ENCODE data around the gene SUPT4H1.

SUPT4H1 gene

DNA sequence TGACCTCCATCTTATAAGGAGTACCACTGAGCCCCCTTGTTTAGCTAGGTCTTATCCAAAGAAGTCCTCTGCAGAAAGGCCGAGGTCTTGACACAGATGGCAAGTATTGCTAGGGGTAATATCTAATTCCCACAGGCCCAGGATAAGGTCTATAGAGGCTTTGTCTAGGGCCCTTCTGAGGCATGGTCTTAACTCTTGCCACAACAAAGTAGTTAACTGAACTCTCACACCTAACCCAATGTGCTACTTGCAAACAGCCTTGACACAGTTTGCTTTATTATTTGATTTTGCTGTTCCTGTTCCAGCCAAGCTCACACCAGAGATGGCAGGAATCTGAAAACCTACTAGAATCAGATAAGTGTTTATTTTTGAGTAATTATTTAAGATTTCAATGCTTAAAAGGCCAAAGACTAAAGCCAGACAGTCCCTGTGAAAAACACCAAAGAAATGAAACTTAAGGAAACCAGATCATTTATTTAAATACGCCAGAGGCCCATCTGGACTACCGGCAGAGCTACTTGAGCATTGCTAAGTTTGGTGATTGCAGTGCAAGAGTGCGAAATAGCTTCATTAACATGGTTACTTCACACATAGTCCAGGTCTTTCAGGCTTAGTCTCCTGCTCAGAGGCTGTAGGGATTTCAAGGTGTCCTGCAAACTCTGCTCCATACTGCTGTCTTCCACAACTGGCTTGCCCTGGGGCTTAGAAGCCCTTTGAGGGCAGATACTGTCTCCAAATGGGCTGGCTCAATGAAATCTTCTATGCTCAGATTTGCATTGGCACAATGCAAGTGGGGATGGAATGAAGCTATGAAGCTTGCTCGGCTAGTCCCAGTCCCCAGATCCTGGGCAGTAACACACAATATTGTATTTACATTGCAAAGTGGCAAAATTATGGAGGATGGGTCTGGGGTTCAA lies 28.5 kb upstream of the SUPT4H1 start:
- DNase-seq = no peak

DNA sequence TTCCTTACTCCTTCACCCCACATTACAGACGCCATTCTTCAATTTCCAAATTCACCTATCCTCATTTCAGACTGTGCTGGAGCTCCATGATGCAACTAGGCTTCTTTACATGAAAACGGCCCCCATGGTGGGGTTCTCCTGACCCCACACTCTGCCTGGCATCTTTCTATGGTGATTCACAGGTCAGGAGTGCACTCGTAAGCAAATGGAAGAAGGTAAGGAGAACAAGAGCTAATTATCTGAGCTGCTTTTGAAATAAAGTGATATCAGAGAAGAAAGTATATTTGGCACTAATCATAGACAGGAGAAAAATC lies 27.5 kb upstream of the SUPT4H1 start:
- DNase-seq = no peak

DNA sequence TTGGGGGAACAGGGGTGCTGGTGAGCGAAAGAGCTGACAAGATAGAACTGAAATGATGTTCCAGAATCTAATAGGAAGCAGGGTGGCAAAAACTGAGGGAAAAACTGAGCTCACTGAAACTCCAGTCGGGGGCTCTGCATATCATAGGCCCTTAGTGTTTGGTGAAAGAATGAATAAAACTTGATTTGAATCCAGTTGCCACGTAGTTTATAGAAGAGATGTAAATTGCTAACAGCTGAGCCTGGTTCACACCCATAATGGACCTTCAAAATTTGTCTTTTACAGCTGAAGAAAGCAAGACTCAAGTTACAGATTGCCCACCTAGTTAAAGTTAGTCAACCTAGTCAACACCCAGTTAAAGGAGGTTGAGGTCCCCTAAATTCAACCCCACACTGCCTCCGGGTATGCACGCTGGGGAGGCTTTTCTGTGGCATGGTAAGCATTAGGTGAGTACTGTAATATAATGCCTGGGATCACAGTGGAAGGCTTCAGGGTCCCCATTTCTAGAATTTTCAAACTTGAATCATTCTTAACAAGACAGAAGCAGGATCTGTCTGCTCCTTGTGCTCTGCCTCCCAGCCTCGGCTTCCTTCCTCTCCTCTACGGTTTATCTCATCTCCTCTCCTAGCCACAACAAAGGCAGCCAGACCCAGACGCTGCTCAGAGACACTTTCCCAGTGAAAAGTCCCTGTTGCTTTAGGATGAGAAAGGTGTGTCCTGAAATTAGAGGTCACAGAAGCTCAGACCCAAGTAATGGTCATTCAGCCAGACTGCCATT lies 26.9 kb upstream of the SUPT4H1 start:
- DNase-seq = no peak

DNA sequence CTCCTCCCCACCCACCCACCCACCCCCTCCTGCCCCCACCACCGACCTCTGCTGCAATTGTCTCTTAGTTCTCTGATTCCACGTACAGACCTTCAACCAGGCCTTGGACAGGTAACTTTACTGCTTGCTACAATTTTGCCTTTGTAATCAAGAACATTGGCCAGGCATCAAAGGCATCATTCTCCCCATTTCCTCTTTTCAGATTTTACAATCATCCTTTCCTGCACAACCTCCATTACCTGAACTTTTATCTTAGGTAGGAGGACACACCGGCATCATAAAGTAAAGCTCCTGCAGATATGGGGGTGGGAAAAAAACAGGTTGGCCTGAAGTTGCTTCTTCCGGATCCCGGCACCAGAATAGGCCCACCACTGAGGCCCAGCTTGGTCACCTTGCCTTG lies 25.7 kb upstream of the SUPT4H1 start:
- DNase-seq = no peak

DNA sequence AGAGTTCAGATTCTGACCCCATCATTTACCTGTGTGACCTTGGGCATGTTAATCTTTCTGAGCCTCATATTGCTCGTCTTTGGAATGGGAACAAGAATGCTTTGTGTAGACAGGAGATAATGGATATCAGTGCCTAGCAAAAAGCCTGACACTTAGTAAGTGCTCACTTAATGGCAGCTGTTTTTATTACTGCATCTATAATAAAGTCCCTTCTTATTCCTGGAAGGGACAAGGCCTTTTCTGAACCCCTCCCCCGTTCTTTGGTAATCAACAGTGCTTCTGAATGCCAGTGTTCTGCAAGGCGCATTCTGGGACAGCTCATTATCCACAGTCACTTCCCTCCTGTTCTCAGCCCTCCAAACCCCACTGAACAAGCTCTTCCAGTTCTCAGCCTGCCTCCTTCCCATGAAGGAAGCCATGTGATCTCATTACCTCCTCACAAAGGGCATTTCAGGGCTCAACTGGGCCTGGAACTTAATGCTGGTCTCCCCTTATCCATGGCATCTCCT lies 25.1 kb upstream of the SUPT4H1 start:
- DNase-seq = no peak

DNA sequence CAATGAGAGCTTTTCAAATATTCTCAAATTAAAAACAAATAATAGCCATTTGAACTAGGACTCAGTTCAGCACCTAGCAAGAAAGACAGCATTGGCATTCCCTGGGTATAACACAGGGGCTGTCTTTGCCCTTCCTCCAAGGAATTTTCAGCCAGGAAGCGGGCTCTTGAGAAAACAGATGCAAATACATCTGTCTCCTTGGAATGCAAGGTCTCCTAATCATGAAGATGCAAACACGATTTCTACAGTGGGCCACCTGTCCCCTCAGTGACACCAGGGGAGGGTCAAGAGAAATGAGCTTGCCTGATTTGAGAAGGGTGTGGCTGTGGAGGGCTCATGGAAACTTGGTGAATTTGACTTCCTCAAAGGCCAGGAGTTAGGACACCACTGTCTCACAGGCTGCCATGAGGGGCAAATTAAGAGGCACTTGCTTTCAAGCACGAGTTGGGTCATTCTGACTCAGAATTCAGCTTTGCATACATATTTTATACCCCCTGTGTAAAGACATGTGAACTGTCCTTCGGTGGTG lies 24.5 kb upstream of the SUPT4H1 start:
- no peak for DNase-seq

DNA sequence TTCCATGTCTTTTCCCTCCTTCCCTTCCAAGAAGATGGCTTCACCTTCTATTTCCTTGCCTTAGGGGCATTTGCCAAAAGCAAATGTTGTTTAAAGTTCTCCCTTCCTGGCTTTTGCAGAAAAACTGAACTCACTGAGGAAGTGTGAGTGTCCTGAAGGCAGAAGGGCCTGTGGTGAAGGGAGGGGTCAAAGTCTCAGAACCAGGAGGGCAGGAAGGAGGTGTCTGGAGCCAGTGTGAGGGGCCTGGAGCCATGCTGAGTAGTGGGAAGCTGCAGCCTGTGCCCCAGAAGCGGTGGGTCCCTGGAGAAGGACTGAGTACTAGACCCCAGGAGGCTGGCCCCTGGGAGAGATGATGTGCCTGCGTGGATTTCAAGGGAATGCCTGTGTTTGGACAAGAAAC lies 23.8 kb upstream of the SUPT4H1 start:
- DNase-seq = no peak

DNA sequence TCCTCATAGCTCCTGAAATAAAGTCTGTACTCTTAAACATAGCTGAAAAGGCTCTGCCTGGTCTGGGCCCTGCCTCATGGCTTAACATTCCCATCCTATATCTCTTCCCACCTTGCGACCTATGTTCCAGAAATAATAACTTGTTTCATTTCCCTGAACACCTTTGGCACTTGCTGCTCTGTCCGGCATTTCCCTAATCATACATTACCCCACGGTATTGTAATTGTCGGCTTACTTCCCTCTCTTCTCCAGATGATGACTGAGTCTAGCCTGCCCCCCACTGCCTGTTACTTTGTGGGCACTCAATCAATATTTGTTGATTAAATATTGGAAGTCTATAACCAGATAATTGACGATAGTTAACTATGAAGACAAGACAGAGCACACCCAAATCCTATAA lies 23.3 kb upstream of the SUPT4H1 start:
- DNase-seq = no peak

DNA sequence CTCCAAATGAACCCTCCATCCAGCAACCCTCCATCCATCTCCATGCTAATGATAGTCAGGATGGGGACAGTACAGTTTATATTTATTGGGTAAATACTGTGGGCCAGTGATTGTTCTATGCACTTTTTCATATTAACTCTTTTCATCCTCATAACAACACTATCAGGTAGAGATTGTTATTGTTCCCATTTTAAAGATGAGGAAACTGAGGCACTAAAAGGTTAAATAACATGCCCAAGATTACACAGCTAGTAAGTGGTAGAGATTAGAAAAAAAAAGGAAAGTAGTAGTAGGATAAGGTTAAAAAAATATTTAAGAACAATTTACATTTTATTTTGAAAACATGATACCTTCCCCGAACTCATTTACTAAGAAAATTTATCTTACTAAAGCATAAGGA lies 21.9 kb upstream of the SUPT4H1 start:
- no peak for DNase-seq

DNA sequence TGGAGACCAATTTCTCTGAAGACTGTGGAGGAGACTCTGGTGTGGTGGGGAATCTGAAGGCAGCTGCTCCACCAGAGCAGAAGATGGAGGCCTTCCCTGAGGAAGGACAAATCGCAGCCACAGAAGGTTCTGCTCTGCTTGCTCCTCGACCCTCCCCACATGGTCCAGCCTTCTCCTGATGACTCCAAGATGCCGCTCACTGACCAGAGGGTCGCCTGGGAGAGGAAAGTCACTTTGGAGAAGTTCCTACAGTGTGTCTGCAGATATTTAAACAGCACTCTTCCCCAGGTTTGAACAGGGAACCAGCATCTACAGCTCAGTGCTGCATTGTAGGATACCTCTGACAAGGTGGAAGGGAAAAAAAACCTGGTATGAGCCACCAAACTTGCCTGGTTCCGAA lies 21.0 kb upstream of the SUPT4H1 start:
- no peak for DNase-seq

DNA sequence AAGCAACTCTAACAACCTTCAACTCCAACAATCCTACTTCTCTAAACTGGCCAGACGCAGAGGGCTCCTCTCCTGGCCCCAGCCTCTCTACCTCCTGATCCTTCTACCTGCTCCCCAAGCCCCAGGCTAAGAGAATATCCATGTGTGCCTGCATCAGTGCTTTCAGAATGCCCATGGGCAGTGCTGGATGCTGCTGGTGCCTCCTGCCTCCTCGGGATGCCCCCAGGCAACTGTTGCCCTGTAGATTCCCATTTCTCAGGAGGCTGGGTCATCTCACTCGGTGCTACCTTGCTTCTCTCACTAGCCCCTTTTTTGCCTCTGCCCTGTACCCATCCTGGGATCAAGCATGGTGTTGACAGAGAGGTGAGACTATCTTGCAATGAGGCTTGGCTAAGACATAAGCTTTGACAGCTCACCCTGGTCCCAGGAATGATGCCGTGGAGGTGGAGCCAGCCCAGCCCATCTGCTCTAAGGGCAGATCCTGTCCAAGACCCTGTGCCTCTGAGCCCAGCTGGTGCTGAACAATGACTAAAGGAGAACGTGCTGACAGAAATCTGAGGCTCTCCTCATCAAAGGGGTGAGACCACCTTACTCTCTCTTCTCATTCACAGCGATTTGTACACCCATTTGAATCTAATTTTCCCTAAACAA lies 19.4 kb upstream of the SUPT4H1 start:
- no peak for DNase-seq

DNA sequence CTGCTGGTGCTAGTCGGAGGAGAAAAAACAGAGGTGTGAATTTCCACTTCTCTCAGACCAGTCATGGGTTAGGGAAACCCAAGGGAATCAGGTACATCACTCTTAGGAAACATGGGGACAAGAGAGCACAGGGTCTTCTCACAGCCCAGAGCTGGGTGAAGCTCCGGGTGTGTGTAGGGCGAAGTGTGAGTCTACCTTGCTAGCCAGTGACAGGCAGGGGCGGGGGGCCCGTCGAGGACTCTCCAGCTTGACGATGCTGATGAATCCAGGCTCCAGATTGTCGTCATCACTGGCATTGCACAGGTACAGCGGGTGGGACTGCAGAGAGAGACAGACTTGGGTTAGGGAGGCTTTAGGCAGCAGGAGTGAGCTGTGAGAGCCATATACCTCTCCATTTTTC lies 18.7 kb upstream of the SUPT4H1 start:
- DNase-seq = no peak

DNA sequence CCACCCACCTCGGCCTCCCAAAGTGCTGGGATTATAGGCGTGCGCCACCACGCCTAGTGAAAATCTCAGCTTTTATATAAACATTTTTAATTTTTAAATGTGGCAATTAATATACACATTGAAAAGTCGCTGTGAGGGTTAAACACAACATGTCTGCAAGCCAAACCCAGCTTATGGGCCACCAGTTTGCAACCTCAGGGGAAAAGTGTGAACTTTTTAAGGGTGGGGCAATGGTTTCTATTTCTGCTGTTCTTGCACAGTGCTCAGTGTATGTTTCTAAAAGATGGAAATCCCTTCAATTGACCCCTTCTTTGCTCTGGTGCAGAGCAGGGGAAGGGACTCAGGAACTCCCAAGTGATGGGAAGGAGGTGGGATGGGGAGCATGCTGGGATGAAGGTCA lies 18.3 kb upstream of the SUPT4H1 start:
- no peak for DNase-seq

DNA sequence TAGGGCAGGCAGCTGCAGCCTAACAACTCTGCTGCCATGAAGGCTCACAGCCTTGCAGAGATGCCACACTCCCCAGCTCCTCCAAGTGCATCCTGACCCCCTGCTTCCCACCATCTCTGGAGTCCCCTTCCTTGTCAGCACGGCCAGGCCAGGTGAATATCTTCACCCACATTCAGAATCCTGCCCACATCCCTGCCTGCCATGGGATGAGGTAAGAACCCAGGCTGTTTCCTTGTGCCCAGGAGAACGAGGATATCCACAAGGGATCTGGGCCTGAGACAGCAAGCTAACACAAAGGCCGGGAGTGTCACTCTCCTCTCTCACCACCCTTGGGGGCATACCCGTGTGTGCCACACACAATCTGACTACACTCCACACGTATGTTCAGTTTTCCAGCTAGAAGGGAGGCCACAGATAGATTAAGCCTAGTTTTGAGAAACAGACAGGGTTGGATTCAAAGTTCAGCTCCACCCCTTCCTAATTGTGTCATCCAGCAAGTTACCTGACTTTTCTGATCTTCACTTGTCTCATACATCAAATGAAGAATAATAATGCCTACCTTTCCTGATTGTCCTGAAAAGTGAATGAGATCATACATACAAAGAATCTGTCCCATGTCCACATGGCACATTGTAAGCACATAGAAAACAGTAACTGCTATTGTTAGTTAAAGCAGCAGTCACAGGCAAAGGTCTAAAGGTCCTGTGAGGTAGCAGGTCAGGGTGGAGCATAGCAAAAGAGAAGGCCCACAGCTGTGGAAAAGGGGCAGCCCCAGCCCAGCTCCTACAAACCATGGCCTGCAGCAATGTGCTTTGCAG lies 17.4 kb upstream of the SUPT4H1 start:
- no peak for DNase-seq

DNA sequence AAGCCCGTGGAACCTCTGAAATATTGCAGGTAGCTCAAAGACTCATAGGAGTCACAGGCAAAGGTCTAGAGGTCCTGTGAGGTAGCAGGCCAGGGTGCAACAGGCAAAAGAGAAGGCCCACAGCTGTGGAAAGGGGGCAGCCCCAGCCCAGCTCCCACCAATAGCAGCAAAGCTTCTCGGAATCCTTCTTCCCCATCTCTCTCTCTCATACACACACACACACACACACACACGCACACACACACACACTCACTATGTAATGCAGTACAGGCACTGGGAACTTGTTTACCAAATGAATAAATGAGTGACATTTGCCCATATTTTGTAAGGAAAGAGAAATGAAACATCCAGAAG lies 16.8 kb upstream of the SUPT4H1 start:
- no peak for DNase-seq

DNA sequence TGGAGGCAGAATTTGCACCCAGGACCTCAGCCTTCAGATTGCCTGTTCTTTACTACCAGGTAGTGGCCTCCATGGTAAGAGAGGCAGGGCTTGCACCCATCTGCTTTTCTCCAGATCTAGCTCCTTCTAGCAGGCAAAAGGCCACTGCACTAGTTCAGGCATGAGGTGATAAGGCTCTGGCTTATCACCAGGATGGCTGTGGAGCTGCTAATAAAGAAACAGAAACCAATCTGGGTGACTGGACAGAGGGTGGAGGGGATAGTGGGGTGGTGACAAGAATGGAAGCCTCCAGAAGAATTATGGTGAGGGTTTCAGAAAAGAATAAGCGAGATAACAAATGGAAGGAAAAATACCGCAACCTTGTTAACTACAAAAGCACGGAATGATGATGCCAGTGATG lies 15.5 kb upstream of the SUPT4H1 start:
- DNase-seq = no peak

DNA sequence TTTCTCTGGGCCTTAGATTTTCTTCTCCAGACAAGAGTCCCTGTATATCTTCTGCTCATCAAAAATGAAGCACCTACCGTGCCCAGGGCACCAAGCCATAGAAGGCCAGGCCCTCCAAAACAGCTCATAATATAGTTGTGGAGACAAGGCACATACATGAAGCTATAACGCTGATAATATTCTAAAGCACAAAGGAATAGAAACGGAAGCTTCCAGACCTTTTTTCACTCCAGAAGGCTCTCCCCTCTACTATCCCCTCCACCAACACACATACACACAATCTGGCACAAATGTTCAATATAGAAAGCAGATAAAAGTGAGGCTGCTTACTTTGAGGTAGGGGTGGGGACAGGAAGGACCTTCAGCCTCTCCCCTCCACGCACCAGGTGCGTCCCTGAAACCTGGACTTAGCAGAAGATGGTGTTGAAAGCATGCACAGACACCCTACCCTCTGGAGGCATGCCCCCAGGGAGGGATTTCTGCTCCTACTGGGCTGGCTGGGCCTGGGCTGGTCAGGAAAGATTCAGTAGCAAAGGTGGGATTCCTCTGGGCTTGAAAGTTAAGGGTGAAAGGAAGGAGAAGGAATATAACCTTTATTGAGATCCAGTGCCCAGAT lies 14.1 kb upstream of the SUPT4H1 start:
- no peak for DNase-seq

DNA sequence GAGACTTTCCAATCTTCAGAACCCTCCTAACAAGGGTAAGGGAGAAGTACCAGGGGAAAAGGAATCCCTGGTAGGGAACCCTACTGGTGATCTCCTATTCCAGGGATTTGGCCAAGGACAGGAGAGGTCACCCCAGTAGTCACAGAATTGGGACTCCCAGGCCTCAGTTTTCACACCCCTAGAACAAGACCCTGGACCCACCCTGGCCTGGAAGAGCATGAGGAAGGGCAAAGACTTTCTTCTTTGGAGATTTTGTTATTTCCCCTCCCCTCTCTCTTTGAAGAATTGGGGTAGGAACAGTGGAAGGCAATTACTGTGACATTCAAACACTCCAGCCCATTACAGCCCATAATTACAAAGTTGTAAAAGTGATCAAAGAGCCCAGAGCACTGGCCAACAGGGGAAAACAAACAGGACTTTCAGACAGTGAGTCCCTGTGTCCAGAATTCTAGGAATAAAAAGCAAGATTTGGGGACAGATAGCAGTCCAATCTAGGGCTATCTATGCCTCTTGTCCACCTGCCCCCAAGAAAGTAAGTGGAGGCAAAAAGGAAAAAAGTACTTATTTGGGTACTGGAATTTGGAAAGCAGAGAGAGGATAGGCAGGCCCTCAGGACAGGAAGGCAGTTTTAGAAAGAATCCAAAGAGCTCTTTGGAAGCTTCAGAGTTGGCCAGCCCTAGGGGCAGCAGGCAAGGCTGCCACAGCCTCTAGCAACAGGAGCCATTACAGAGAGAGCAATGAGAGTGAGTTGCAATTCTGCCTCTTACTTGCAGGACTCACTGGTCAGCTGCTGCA lies 13.4 kb upstream of the SUPT4H1 start:
- no peak for DNase-seq

DNA sequence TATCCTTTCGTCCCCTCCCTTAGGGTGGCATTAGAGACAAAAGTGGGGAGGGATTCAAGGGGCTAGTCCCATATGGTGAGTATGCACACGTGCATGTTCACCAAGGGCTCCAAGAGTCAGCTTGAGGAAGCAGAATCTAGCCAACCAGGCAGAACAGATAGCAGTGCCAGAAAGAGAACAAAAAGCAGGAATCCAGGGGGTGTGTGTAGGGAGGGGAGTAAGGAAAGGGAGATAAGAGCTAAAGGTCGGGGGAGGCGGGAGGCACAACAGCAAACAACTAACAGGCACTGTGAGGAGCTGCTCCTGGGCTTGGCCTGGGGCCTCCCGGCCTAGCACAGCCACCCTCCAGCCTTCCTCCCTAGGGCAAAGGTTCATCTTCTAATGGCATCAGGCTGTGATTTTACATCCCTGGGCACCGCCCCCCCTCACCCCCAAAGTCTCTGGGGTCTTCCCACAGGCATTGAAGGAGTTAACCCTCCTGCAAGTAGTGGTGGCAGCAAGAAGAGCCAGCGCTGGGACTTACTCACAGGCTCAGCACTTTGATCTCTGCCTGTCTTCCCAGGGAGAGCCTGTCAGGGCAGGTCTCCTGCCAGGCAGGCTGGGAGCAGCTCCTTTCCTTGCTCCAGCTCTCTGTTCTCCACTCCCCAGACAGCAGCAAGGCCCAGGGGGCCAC lies 12.4 kb upstream of the SUPT4H1 start:
- no peak for DNase-seq

DNA sequence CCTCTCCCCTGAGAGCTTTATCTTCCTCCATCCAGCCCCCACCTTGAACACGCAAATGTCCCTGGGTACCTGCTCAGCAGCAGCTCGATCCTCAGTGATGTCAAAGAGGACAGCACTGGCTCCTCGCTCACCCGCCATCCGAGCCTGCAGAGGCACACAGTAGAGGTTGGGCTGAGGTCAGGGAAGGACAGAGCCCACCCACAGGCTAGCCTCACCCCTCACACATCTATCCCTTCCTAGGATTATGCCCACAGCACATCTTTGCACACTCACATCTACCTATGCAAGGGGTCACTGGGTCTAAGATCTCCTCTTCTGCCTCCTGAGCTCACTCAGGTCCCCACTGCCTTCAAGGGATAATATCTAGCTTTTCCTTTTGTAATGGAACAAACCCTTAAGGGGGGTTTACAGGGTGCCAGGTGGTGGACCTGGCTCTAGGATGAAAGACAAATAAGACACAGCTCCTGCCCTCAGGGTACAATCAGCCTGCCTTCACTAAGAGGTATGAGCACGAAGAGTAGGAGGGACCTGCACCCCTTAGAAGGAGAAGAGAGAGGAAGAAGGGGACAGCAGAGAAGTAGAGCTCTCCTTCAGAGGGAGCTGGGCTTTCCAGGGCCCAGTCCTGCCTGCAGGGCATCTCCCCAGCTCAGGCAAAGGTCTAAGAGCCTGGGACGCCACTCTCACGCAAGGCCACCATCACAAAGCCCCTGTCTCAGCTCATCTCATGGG lies 11.6 kb upstream of the SUPT4H1 start:
- no peak for DNase-seq

All from activated gamma-delta T cell (primary cell).